ENCODE measurements around the gene F2R. TPM values are rescaled to one million over a fixed set of nuclear protein-coding genes. Genes with fewer than 3 reads are reported as not detected.
"Not testable (repeated sequence)": the region's sequence is repeated elsewhere in the genome, so short reads cannot be mapped to it uniquely, and the experiment has no call there.

The F2R gene
- polyA plus RNA-seq, 4 donors, result 0.45 to 37.1 (median 6.1) TPM

GRCh38 chr5:76675364-76675763 lies 40.6 kb upstream of the F2R start:
- 84 to 96% (median 89%) methylated on average over 1 of the region's 1 CpG for WGBS, 3 donors
- DNase-seq, result no peak
- FAIRE-seq, result no peak
- peaks cover 6 to 18% (median 10%) of the 10 kb centered on the region in 3 donors for H3K36me3 ChIP-seq (ENCODE audit: control insufficient read depth in 3 of 3, insufficient read depth in 2 of 3, low read depth in 1 of 3, low read length in 3 of 3)
- H3K4me3 ChIP-seq (ENCODE audit: low read depth in 1 of 3, low read length in 3 of 3), result no peak overlapping the region
- H3K27me3 ChIP-seq (ENCODE audit: control insufficient read depth in 3 of 3, insufficient read depth in 3 of 3, low read length in 3 of 3), result no peaks in the 10 kb centered on the region
- peak overlapping the region in 1 of 3 donors; percentile 67 for H3K27ac ChIP-seq (ENCODE audit: low read depth in 1 of 3, low read length in 2 of 3)
- H3K4me1 ChIP-seq (ENCODE audit: control insufficient read depth in 3 of 3, insufficient read depth in 2 of 3, low read depth in 1 of 3, low read length in 2 of 3), result peaks cover 0 to 9% (median 0%) of the 10 kb centered on the region in 3 donors
- no peaks in the 10 kb centered on the region for H3K9me3 ChIP-seq (ENCODE audit: control insufficient read depth in 2 of 2, insufficient read depth in 1 of 2, low read depth in 1 of 2, low read length in 1 of 2)

- FAIRE-seq (no peak), DNase-seq (no peak)
- H3K4me1 ChIP-seq (ENCODE audit: control insufficient read depth in 3 of 3, insufficient read depth in 2 of 3, low read depth in 1 of 3, low read length in 2 of 3), result peaks cover 0 to 9% (median 0%) of the 10 kb centered on the region in 3 donors
- H3K36me3 ChIP-seq (ENCODE audit: control insufficient read depth in 3 of 3, insufficient read depth in 2 of 3, low read depth in 1 of 3, low read length in 3 of 3), result peaks cover 3 to 16% (median 10%) of the 10 kb centered on the region in 3 donors
- H3K27ac ChIP-seq (ENCODE audit: low read depth in 1 of 3, low read length in 2 of 3), result peak overlapping the region in 1 of 3 donors; percentile 44
- no peak overlapping the region for H3K4me3 ChIP-seq (ENCODE audit: low read depth in 1 of 3, low read length in 3 of 3)
- H3K27me3 ChIP-seq (ENCODE audit: control insufficient read depth in 3 of 3, insufficient read depth in 3 of 3, low read length in 3 of 3), result no peaks in the 10 kb centered on the region
- H3K9me3 ChIP-seq (ENCODE audit: control insufficient read depth in 2 of 2, insufficient read depth in 1 of 2, low read depth in 1 of 2, low read length in 1 of 2), result no peaks in the 10 kb centered on the region
- WGBS, 3 donors, result 90 to 96% (median 93%) methylated on average over 8 of the region's 8 CpGs
Observed at GRCh38 chr5:76677849-76678472, 38.0 kb upstream of the F2R start.

- Histone ChIP-seq H3K4me3 (ENCODE audit: low read depth in 1 of 3, low read length in 3 of 3) (no peak overlapping the region), H3K4me1 (ENCODE audit: control insufficient read depth in 3 of 3, insufficient read depth in 2 of 3, low read depth in 1 of 3, low read length in 2 of 3) (peaks cover 0 to 8% (median 0%) of the 10 kb centered on the region in 3 donors), H3K9me3 (ENCODE audit: control insufficient read depth in 2 of 2, insufficient read depth in 1 of 2, low read depth in 1 of 2, low read length in 1 of 2) (no peaks in the 10 kb centered on the region), H3K36me3 (ENCODE audit: control insufficient read depth in 3 of 3, insufficient read depth in 2 of 3, low read depth in 1 of 3, low read length in 3 of 3) (peaks cover 3 to 16% (median 10%) of the 10 kb centered on the region in 3 donors), H3K27ac (ENCODE audit: low read depth in 1 of 3, low read length in 2 of 3) (no peak overlapping the region), H3K27me3 (ENCODE audit: control insufficient read depth in 3 of 3, insufficient read depth in 3 of 3, low read length in 3 of 3) (no peaks in the 10 kb centered on the region)
- WGBS, 3 donors, result 76 to 93% (median 82%) methylated on average over 3 of the region's 3 CpGs
- no peak for DNase-seq
- no peak for FAIRE-seq
Observed at GRCh38 chr5:76679231-76679630, 36.7 kb upstream of the F2R start.

DNA sequence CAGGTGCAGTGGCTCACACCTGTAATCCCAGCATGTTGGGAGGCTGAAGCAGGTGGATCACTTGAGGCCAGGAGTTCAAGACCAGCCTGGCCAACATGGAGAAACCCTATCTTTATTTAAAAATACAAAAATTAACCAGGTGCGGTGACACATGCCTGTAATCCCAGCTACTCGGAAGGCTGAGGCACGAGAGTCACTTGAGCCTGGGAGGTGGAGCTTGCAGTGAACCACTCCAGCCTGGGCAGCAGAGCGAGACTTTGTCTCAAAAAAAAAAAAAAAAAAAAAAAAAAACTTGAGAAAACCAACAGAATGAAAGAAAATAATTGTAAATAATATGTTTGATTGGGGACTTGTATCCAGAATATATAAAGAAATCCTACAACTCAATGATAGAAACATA lies 35.1 kb upstream of the F2R start:
- peaks cover 0 to 19% (median 5%) of the 10 kb centered on the region in 3 donors for H3K4me1 ChIP-seq (ENCODE audit: control insufficient read depth in 3 of 3, insufficient read depth in 2 of 3, low read depth in 1 of 3, low read length in 2 of 3)
- H3K36me3 ChIP-seq (ENCODE audit: control insufficient read depth in 3 of 3, insufficient read depth in 2 of 3, low read depth in 1 of 3, low read length in 3 of 3); DNase-seq; FAIRE-seq; H3K4me3 ChIP-seq (ENCODE audit: low read depth in 1 of 3, low read length in 3 of 3); H3K9me3 ChIP-seq (ENCODE audit: control insufficient read depth in 2 of 2, insufficient read depth in 1 of 2, low read depth in 1 of 2, low read length in 1 of 2); H3K27ac ChIP-seq (ENCODE audit: low read depth in 1 of 3, low read length in 2 of 3); H3K27me3 ChIP-seq (ENCODE audit: control insufficient read depth in 3 of 3, insufficient read depth in 3 of 3, low read length in 3 of 3): not testable (repeated sequence)
- 87 to 98% (median 89%) methylated on average over 4 of the region's 4 CpGs for WGBS, 3 donors

DNA sequence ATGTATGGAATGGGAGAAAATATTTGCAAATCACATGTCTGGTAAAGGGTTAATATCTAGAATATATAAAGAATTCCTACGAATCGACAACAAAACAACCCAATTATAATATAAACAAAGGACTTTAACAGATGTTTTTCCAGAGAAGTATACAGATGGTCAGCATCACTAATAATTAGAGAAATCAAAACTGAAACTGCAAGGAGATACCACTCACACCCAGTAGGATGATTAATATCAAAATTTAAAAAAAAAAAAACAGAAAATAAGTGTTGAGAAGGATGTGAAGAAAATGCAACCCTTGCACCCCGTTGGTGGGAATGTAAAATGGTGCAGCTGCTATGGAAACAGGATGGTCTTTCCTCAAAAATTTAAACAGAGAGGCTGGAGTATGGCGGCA lies 34.6 kb upstream of the F2R start:
- no peaks in the 10 kb centered on the region for H3K9me3 ChIP-seq (ENCODE audit: control insufficient read depth in 2 of 2, insufficient read depth in 1 of 2, low read depth in 1 of 2, low read length in 1 of 2)
- FAIRE-seq (peak; percentile 59), DNase-seq (no peak)
- no peak overlapping the region for H3K27ac ChIP-seq (ENCODE audit: low read depth in 1 of 3, low read length in 2 of 3)
- H3K4me1 ChIP-seq (ENCODE audit: control insufficient read depth in 3 of 3, insufficient read depth in 2 of 3, low read depth in 1 of 3, low read length in 2 of 3), result peaks cover 0 to 19% (median 5%) of the 10 kb centered on the region in 3 donors
- H3K4me3 ChIP-seq (ENCODE audit: low read depth in 1 of 3, low read length in 3 of 3), result no peak overlapping the region
- no peaks in the 10 kb centered on the region for H3K27me3 ChIP-seq (ENCODE audit: control insufficient read depth in 3 of 3, insufficient read depth in 3 of 3, low read length in 3 of 3)
- WGBS, 3 donors, result 57 to 84% (median 67%) methylated on average over 4 of the region's 4 CpGs
- H3K36me3 ChIP-seq (ENCODE audit: control insufficient read depth in 3 of 3, insufficient read depth in 2 of 3, low read depth in 1 of 3, low read length in 3 of 3), result peaks cover 2 to 10% (median 3%) of the 10 kb centered on the region in 3 donors

GRCh38 chr5:76682387-76682786 lies 33.5 kb upstream of the F2R start:
- peaks cover 0 to 11% (median 0%) of the 10 kb centered on the region in 3 donors for H3K36me3 ChIP-seq (ENCODE audit: control insufficient read depth in 3 of 3, insufficient read depth in 2 of 3, low read depth in 1 of 3, low read length in 3 of 3)
- H3K27ac ChIP-seq (ENCODE audit: low read depth in 1 of 3, low read length in 2 of 3), result no peak overlapping the region
- H3K9me3 ChIP-seq (ENCODE audit: control insufficient read depth in 2 of 2, insufficient read depth in 1 of 2, low read depth in 1 of 2, low read length in 1 of 2), result no peaks in the 10 kb centered on the region
- H3K27me3 ChIP-seq (ENCODE audit: control insufficient read depth in 3 of 3, insufficient read depth in 3 of 3, low read length in 3 of 3), result no peaks in the 10 kb centered on the region
- DNase-seq, result no peak
- H3K4me3 ChIP-seq (ENCODE audit: low read depth in 1 of 3, low read length in 3 of 3), result no peak overlapping the region
- H3K4me1 ChIP-seq (ENCODE audit: control insufficient read depth in 3 of 3, insufficient read depth in 2 of 3, low read depth in 1 of 3, low read length in 2 of 3), result peaks cover 0 to 19% (median 5%) of the 10 kb centered on the region in 3 donors
- 79 to 97% (median 90%) methylated on average over 2 of the region's 2 CpGs for WGBS, 3 donors
- no peak for FAIRE-seq

DNA sequence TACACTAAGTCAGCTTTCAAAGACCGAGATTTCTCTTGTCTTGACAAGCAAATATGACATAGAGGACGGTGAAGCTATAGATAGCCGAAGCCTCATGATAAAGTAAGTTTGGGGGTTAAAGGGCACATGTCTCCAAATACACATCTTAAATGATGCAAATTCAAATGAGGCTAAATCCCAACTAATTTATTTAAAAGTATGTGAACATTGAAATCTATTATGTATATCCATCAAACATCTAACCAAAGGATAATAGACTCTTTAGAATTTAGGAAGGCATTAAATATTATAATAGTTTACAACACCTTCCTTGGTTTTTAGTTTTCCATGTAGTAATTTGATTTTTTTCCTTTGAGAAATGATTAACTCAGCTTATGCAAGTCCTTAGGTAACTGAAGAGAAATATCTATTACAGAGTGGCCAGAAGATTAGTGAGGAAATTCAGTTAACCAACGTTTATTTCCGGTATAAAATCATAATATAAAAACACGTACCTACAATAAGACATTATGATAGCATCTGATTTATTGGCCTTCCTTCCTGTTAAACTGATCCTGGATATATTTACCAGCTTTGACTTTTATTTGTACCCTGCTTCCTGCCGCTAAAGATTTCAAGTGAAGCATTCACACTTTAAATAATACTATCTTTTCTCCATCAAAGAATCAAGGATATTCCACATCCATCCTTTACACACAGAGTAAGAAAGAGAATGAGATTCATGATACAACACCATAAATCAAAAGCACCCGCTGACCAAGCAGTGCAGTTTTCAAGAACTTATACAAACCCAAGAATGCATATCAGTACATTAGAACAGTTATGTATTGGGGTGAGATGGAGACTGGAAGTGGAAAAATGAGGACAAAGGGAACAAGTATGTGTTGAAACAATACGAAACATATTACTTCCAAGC lies 31.9 kb upstream of the F2R start:
- peak overlapping the region in 1 of 3 donors; percentile 51 for H3K27ac ChIP-seq (ENCODE audit: low read depth in 1 of 3, low read length in 2 of 3)
- peaks cover 0 to 22% (median 5%) of the 10 kb centered on the region in 3 donors for H3K4me1 ChIP-seq (ENCODE audit: control insufficient read depth in 3 of 3, insufficient read depth in 2 of 3, low read depth in 1 of 3, low read length in 2 of 3)
- no peaks in the 10 kb centered on the region for H3K9me3 ChIP-seq (ENCODE audit: control insufficient read depth in 2 of 2, insufficient read depth in 1 of 2, low read depth in 1 of 2, low read length in 1 of 2)
- FAIRE-seq (no peak), DNase-seq (peak in 1 of 2 donors; percentile 43)
- H3K4me3 ChIP-seq (ENCODE audit: low read depth in 1 of 3, low read length in 3 of 3), result no peak overlapping the region
- no peaks in the 10 kb centered on the region for H3K27me3 ChIP-seq (ENCODE audit: control insufficient read depth in 3 of 3, insufficient read depth in 3 of 3, low read length in 3 of 3)
- 63 to 73% (median 68%) methylated on average over 9 of the region's 9 CpGs for WGBS, 3 donors
- H3K36me3 ChIP-seq (ENCODE audit: control insufficient read depth in 3 of 3, insufficient read depth in 2 of 3, low read depth in 1 of 3, low read length in 3 of 3), result peaks cover 0 to 6% (median 0%) of the 10 kb centered on the region in 3 donors

DNA sequence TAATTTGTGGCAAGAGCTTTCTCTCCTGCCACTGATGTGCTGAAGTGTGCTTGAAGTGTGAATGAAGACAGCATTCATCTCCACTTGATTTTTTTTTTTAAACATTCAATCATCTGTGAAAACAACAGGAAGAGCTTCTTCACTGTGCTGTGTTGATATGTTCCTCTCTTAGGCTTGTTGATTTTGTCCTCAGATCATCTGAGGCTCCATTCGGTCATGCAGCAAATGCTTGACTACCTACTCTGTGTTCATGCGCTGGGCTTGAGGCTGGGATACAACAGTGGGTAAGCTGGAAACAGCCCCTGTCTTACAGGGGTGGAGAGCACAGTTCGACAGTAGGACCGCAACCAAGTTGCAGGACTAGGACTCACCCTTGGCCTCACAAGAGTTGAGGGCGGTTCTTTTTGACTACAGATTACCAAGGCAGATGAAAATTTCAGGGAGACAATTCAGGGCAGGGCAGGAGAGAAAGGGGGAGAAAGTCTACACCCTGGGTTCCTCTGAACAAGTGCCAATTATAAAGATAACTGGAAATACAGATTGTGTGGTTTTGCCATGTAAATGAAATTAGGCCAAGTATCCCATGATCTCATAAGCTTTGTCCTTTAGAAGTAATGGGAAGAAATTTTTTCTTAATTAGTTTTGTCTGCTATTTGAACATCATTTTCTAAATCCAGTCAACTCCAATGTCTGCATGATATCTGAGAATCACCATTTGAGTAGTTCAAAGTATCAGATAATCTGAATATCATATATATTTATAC lies 31.0 kb upstream of the F2R start:
- H3K27ac ChIP-seq (ENCODE audit: low read depth in 1 of 3, low read length in 2 of 3), result peak overlapping the region; percentile 51 to 74 (median 54)
- H3K9me3 ChIP-seq (ENCODE audit: control insufficient read depth in 2 of 2, insufficient read depth in 1 of 2, low read depth in 1 of 2, low read length in 1 of 2), result no peaks in the 10 kb centered on the region
- peak; percentile 21 to 26 for DNase-seq

More for the DNA sequence above, 31.0 kb upstream of the F2R start:
- H3K4me1 ChIP-seq (ENCODE audit: control insufficient read depth in 3 of 3, insufficient read depth in 2 of 3, low read depth in 1 of 3, low read length in 2 of 3), result peaks cover 0 to 28% (median 5%) of the 10 kb centered on the region in 3 donors
- 67 to 77% (median 72%) methylated on average over 5 of the region's 5 CpGs for WGBS, 3 donors
- FAIRE-seq, result no peak
- H3K36me3 ChIP-seq (ENCODE audit: control insufficient read depth in 3 of 3, insufficient read depth in 2 of 3, low read depth in 1 of 3, low read length in 3 of 3), result peaks cover 0 to 5% (median 0%) of the 10 kb centered on the region in 3 donors
- no peak overlapping the region for H3K4me3 ChIP-seq (ENCODE audit: low read depth in 1 of 3, low read length in 3 of 3)
- no peaks in the 10 kb centered on the region for H3K27me3 ChIP-seq (ENCODE audit: control insufficient read depth in 3 of 3, insufficient read depth in 3 of 3, low read length in 3 of 3)
